Caco-2 (cell line): ENCODE measurements around the gene DCT. TPM values are rescaled to one million over a fixed set of nuclear protein-coding genes. Genes with fewer than 3 reads are reported as not detected.

ENCODE experiments used
- BruUV-seq: library from RNA; stranded (reverse); fragments of 400-500 nt; replicated peaks from 2 replicates; lab custom pipeline; 2021; lab: Mats Ljungman, UMichigan
- CTCF ChIA-PET: fragments of 300-600 bp; sonication (Branson Sonifier 250); formaldehyde crosslinking; loops from one replicate; lab custom pipeline; 2022; ENCODE audit warnings: antibody characterized with exemption; lab: Charles Lee
- POLR2A ChIA-PET: fragments of 300-600 bp; sonication (Branson Sonifier 250); formaldehyde crosslinking; loops from one replicate; lab custom pipeline; 2022; ENCODE audit warnings: antibody characterized with exemption; lab: Charles Lee
- DNase-seq, 2 experiments: peaks; one replicate each; pipeline versions ENCODE4 v3.0.0 to v3.0.0-alpha.2; 2020 to 2022
- H3K27me3 ChIP-seq: replicated peaks from 2 replicates; pipeline ENCODE4 v1.6.0; 2011; ENCODE audit warnings: low read length; ENCODE audit not compliant: control insufficient read depth, insufficient read depth
- H3K36me3 ChIP-seq: 2 replicates; pipeline ENCODE4 v1.5.1; 2011; ENCODE audit warnings: low read length; ENCODE audit not compliant: control insufficient read depth, insufficient read depth
- H3K4me1 ChIP-seq: fragments of 250-450 bp; sonication (Bioruptor Pico); 2 replicates; pipeline ENCODE4 v1.5.1; 2020; ENCODE audit warnings: mild to moderate bottlenecking
- H3K4me3 ChIP-seq: 2 replicates; pipeline ENCODE4 v1.5.1; 2011; ENCODE audit warnings: low read depth, mild to moderate bottlenecking, control low read depth, low read length
- H3K9me3 ChIP-seq: fragments of 250-450 bp; sonication (Bioruptor Pico); 2 replicates; pipeline ENCODE4 v1.5.1; 2020; ENCODE audit warnings: mild to moderate bottlenecking, moderate library complexity
- H3K27ac Mint-ChIP-seq: one replicate; pipeline ENCODE4 v1.8.0; 2022; ENCODE audit warnings: mixed read lengths; ENCODE audit not compliant: unreplicated experiment
- H3K27me3 Mint-ChIP-seq: one replicate; pipeline ENCODE4 v1.8.0; 2022; ENCODE audit warnings: mixed read lengths; ENCODE audit not compliant: insufficient read depth, unreplicated experiment
- H3K36me3 Mint-ChIP-seq: one replicate; pipeline ENCODE4 v1.8.0; 2022; ENCODE audit warnings: mild to moderate bottlenecking, mixed read lengths; ENCODE audit not compliant: insufficient read depth, unreplicated experiment
- H3K4me1 Mint-ChIP-seq: one replicate; pipeline ENCODE4 v1.8.0; 2022; ENCODE audit warnings: low read depth, mixed read lengths; ENCODE audit not compliant: unreplicated experiment
- H3K4me3 Mint-ChIP-seq: one replicate; pipeline ENCODE4 v1.8.0; 2022; ENCODE audit warnings: mild to moderate bottlenecking, moderate library complexity, mixed read lengths; ENCODE audit not compliant: unreplicated experiment
- H3K9me3 Mint-ChIP-seq: one replicate; pipeline ENCODE4 v1.8.0; 2022; ENCODE audit warnings: mixed read lengths; ENCODE audit not compliant: unreplicated experiment
- CTCF ChIP-seq, 2 experiments: fragments of 200-600 bp in 1 of 2; IDR thresholded peaks; 1 replicate in 1 of 2; 2 replicates in 1 of 2; pipeline versions ENCODE4 v1.5.1 to v1.8.0; 2011 to 2022; ENCODE audit warnings: antibody characterized with exemption in 1 of 2, control low read depth in 1 of 2, inconsistent platforms in 1 of 2, low read depth in 1 of 2, low read length in 1 of 2, mild to moderate bottlenecking in 1 of 2, moderate library complexity in 1 of 2; ENCODE audit not compliant: insufficient read depth in 1 of 2, severe bottlenecking in 1 of 2, unreplicated experiment in 1 of 2
- intact Hi-C: fragments of 100-400 bp; cut with micrococcal nuclease; formaldehyde crosslinking; loops from one replicate; pipeline ENCODE4 v1.10.0; 2022; ENCODE audit not compliant: unreplicated experiment
- total RNA-seq: library from RNA; stranded (reverse); gene quantifications from 2 replicates; pipeline ENCODE4 v1.2.3, GENCODE V29; 2022

The DCT gene
- total RNA-seq, 1 experiment from 2014 or later = not detected

- Mint-ChIP-seq H3K4me3 (no peak overlapping the region), H3K9me3 (no peaks in the 10 kb centered on the region), H3K36me3 (no peaks in the 10 kb centered on the region), H3K4me1 (no peaks in the 10 kb centered on the region), H3K27me3 (peaks cover 11% of the 10 kb centered on the region), H3K27ac (no peak overlapping the region)
- Histone ChIP-seq H3K4me1 (no peaks in the 10 kb centered on the region), H3K4me3 (no peak overlapping the region), H3K27me3 (no peaks in the 10 kb centered on the region; the same call in 1 of the 2 replicates), H3K9me3 (no peaks in the 10 kb centered on the region), H3K36me3 (no peaks in the 10 kb centered on the region)
- intact Hi-C loops = no loop called here
- DNase-seq = no peak
- POLR2A ChIA-PET = no interaction called here
- CTCF ChIA-PET = no interaction called here
- TF ChIP-seq CTCF (IDR thresholded peaks at IDR 0.05; ENCODE audit: insufficient read depth in 1 of 2, low read depth in 1 of 2, low read length in 1 of 2, severe bottlenecking in 1 of 2, unreplicated experiment in 1 of 2) = no peak
- no TSS peak for BruUV-seq
Observed at GRCh38 chr13:94412870-94413597, 66.4 kb downstream of the DCT start.

- no peak for TF ChIP-seq CTCF (IDR thresholded peaks at IDR 0.05; ENCODE audit: insufficient read depth in 1 of 2, low read depth in 1 of 2, low read length in 1 of 2, severe bottlenecking in 1 of 2, unreplicated experiment in 1 of 2)
- no peaks in the 10 kb centered on the region for H3K4me1 ChIP-seq
- POLR2A ChIA-PET = no interaction called here
- H3K4me3 ChIP-seq = no peak overlapping the region
- Mint-ChIP-seq H3K9me3 (no peaks in the 10 kb centered on the region), H3K27me3 (peaks cover 11% of the 10 kb centered on the region), H3K4me3 (no peak overlapping the region), H3K36me3 (no peaks in the 10 kb centered on the region), H3K4me1 (no peaks in the 10 kb centered on the region), H3K27ac (no peak overlapping the region)
- no peak for DNase-seq
- no peaks in the 10 kb centered on the region for H3K36me3 ChIP-seq
- intact Hi-C loops = no loop called here
- no TSS peak for BruUV-seq
- CTCF ChIA-PET = no interaction called here
- no peaks in the 10 kb centered on the region; the same call in 1 of the 2 replicates for H3K27me3 ChIP-seq
- no peaks in the 10 kb centered on the region for H3K9me3 ChIP-seq
Observed at GRCh38 chr13:94411747-94412146, 67.7 kb downstream of the DCT start.

GRCh38 chr13:94408314-94409036 lies 71.0 kb downstream of the DCT start:
- intact Hi-C loops = no loop called here
- no peaks in the 10 kb centered on the region for H3K36me3 Mint-ChIP-seq
- no peak overlapping the region for H3K4me3 ChIP-seq
- ChIA-PET CTCF (no interaction called here), POLR2A (no interaction called here)
- no peaks in the 10 kb centered on the region for H3K9me3 Mint-ChIP-seq
- BruUV-seq = no TSS peak
- H3K9me3 ChIP-seq = no peaks in the 10 kb centered on the region
- no peak overlapping the region for H3K4me3 Mint-ChIP-seq
- no peaks in the 10 kb centered on the region; the same call in 1 of the 2 replicates for H3K27me3 ChIP-seq
- no peak for TF ChIP-seq CTCF (IDR thresholded peaks at IDR 0.05; ENCODE audit: insufficient read depth in 1 of 2, low read depth in 1 of 2, low read length in 1 of 2, severe bottlenecking in 1 of 2, unreplicated experiment in 1 of 2)
- no peaks in the 10 kb centered on the region for H3K4me1 ChIP-seq
- no peak for DNase-seq
- H3K27me3 Mint-ChIP-seq = peaks cover 12% of the 10 kb centered on the region
- H3K27ac Mint-ChIP-seq = no peak overlapping the region
- H3K4me1 Mint-ChIP-seq = no peaks in the 10 kb centered on the region
- H3K36me3 ChIP-seq = no peaks in the 10 kb centered on the region
